B cell (primary cell): ENCODE measurements around the gene CERT1. TPM values are rescaled to one million over a fixed set of nuclear protein-coding genes. Genes with fewer than 3 reads are reported as not detected.

ENCODE experiments used
- ATAC-seq: fragments of 200-7000 bp; cut with Tn5 transposase; one replicate; pipeline ENCODE4 v1.10.0; 2021; ENCODE audit warnings: low read depth, mild to moderate bottlenecking, moderate number of reproducible peaks, moderate library complexity
- CTCF ChIA-PET: fragments of 350-600 bp; sonication (Branson Sonifier 250); formaldehyde crosslinking; loops from one replicate; lab custom pipeline; 2021; ENCODE audit warnings: antibody characterized with exemption, inconsistent platforms; lab: Charles Lee
- POLR2A ChIA-PET: fragments of 350-600 bp; sonication (Branson Sonifier 250); formaldehyde crosslinking; loops from one replicate; lab custom pipeline; 2021; ENCODE audit warnings: antibody characterized with exemption; lab: Charles Lee
- DNase-seq: peaks from one replicate; pipeline ENCODE4 v3.0.0; 2013
- H2AFZ ChIP-seq: 2 replicates; pipeline ENCODE4 v1.6.1; 2012; ENCODE audit warnings: mild to moderate bottlenecking, low read depth, low read length; ENCODE audit not compliant: insufficient read depth, poor library complexity, severe bottlenecking
- H3K27ac ChIP-seq, 2 donors: 1 replicate in 1 of 2; 2 replicates in 1 of 2; pipeline ENCODE4 v1.5.1; 2012 to 2013; ENCODE audit warnings: low read length in 2 of 2, mild to moderate bottlenecking in 2 of 2, moderate library complexity in 1 of 2
- H3K27me3 ChIP-seq, 4 experiments: fragments of 200-600 bp in 1 of 4; sonication (generic) in 1 of 4; replicated peaks in 1 of 4; 1 replicate in 2 of 4; 2 replicates in 2 of 4; pipeline versions ENCODE4 v1.6.1 to v1.7.0; 2013 to 2016; ENCODE audit warnings: low read length in 3 of 4, mild to moderate bottlenecking in 2 of 4, mixed read lengths in 1 of 4, moderate library complexity in 1 of 4; ENCODE audit not compliant: insufficient read depth in 4 of 4, control insufficient read depth in 3 of 4; ENCODE audit errors: control extremely low read depth in 1 of 4
- H3K36me3 ChIP-seq, 2 experiments: replicated peaks in 1 of 2; 1 replicate in 1 of 2; 2 replicates in 1 of 2; pipeline versions ENCODE4 v1.6.1 to v1.7.1; 2013; ENCODE audit warnings: low read length in 1 of 2; ENCODE audit not compliant: insufficient read depth in 2 of 2, control insufficient read depth in 1 of 2; ENCODE audit errors: control extremely low read depth in 1 of 2, extremely low read depth in 1 of 2
- H3K4me1 ChIP-seq, 2 donors: fragments of 200-600 bp in 1 of 2; sonication (generic) in 1 of 2; 1 replicate in 1 of 2; 2 replicates in 1 of 2; pipeline versions ENCODE4 v1.5.1 to v1.6.1; 2013 to 2017; ENCODE audit warnings: low read length in 2 of 2; ENCODE audit not compliant: control insufficient read depth in 2 of 2, insufficient read depth in 2 of 2
- H3K4me2 ChIP-seq: replicated peaks from 2 replicates; pipeline ENCODE3; 2012; ENCODE audit warnings: mild to moderate bottlenecking, low read depth, low read length; ENCODE audit not compliant: poor library complexity, severe bottlenecking
- H3K4me3 ChIP-seq, 5 experiments: fragments of 200-600 bp in 1 of 5; sonication (generic) in 1 of 5; 1 replicate in 3 of 5; 2 replicates in 2 of 5; pipeline versions ENCODE4 v1.5.1 to v1.7.0; 2011 to 2016; ENCODE audit warnings: low read length in 4 of 5, mild to moderate bottlenecking in 4 of 5, low read depth in 2 of 5, control low read depth in 1 of 5, moderate library complexity in 1 of 5; ENCODE audit not compliant: insufficient read depth in 1 of 5; ENCODE audit errors: control extremely low read depth in 1 of 5, extremely low read depth in 1 of 5
- H3K79me2 ChIP-seq: fragments of 200-600 bp; sonication (generic); one replicate; pipeline ENCODE4 v1.6.0; 2016; ENCODE audit warnings: low read length; ENCODE audit not compliant: control insufficient read depth, insufficient read depth
- H3K9ac ChIP-seq: fragments of 200-600 bp; sonication (generic); 2 replicates; pipeline ENCODE4 v1.6.1; 2017; ENCODE audit warnings: mild to moderate bottlenecking, low read length, moderate library complexity
- H3K9me3 ChIP-seq, 3 donors: one replicate each; pipeline versions ENCODE4 v1.6.1 to v1.7.1; 2013; ENCODE audit warnings: low read length in 2 of 3; ENCODE audit not compliant: control insufficient read depth in 2 of 3, insufficient read depth in 1 of 3; ENCODE audit errors: control extremely low read depth in 1 of 3
- H4K20me1 ChIP-seq: 2 replicates; pipeline ENCODE4 v1.6.0; 2012; ENCODE audit warnings: mild to moderate bottlenecking, low read length; ENCODE audit not compliant: insufficient read depth, control insufficient read depth, poor library complexity, severe bottlenecking
- H3K27ac Mint-ChIP-seq: one replicate; pipeline ENCODE4 v1.8.0; 2021; ENCODE audit warnings: mixed read lengths
- H3K27me3 Mint-ChIP-seq: one replicate; pipeline ENCODE4 v1.8.0; 2021; ENCODE audit warnings: mixed read lengths
- H3K4me1 Mint-ChIP-seq: one replicate; pipeline ENCODE4 v1.8.0; 2021; ENCODE audit warnings: mixed read lengths
- H3K4me3 Mint-ChIP-seq: one replicate; pipeline ENCODE4 v1.8.0; 2021; ENCODE audit warnings: mixed read lengths
- H3K9me3 Mint-ChIP-seq: one replicate; pipeline ENCODE4 v1.8.0; 2022; ENCODE audit warnings: mixed read lengths; ENCODE audit not compliant: insufficient read depth
- EZH2 ChIP-seq: IDR thresholded peaks from 2 replicates; pipeline ENCODE4 v1.6.1; 2012; ENCODE audit warnings: borderline replicate concordance, low read depth, mild to moderate bottlenecking, moderate library complexity, low read length; ENCODE audit not compliant: insufficient read depth, poor library complexity, severe bottlenecking
- WGBS: methylation state at CpG from one replicate; pipeline ENCODE4 v1.1.5; 2013; ENCODE audit warnings: missing lambda C conversion rate; ENCODE audit not compliant: insufficient coverage; 5-methylcytosine and 5-hydroxymethylcytosine counted together
- intact Hi-C: fragments of 100-400 bp; cut with micrococcal nuclease; formaldehyde crosslinking; loops from one replicate; pipeline ENCODE4 v1.10.0; 2022
- polyA plus RNA-seq: library from polyadenylated mRNA; depleted of rRNA; stranded (reverse); fragments of >200 nt; gene quantifications from 2 replicates; pipeline ENCODE4 v1.2.3, GENCODE V29; 2012
- total RNA-seq, 2 donors: library from RNA; stranded (reverse); fragments of 120-200 nt in 1 of 2; gene quantifications; 1 replicate in 1 of 2; 2 replicates in 1 of 2; pipeline versions ENCODE4 v1.2.3 to v1.2.4, GENCODE V29; 2013 to 2022
- TF ChIP-seq, protein P1 (sequence below): fragments of 200-600 bp; IDR thresholded peaks from one replicate; pipeline ENCODE4 v1.8.0; 2022; ENCODE audit warnings: antibody characterized with exemption, mild to moderate bottlenecking

The CERT1 gene
- total and polyA plus RNA-seq, 2 donors (not counting 1 experiment from before 2014, with no cell fraction given): 13.7 to 60.5 TPM

DNA sequence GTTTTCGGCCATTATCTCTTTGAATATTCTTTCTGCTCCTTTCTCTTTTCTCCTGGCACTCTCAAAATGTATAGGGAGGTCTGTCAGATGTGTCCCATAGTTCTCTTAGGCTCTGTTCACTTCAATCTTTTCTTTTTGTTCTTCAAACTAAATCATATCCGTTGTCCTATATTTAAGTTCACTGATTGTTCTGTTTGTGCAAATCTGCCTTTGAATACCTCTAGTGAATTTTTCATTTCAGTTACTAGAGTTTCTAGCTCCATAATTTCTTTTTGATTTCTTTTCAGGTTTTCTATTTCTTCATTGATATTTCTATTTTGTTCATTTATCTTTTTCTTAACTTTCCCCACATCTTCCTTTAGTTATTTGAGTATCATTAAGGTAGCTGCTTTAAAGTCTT lies 65.4 kb downstream of the CERT1 start:
- CTCF ChIA-PET: no interaction called here
- ATAC-seq: no peak

DNA sequence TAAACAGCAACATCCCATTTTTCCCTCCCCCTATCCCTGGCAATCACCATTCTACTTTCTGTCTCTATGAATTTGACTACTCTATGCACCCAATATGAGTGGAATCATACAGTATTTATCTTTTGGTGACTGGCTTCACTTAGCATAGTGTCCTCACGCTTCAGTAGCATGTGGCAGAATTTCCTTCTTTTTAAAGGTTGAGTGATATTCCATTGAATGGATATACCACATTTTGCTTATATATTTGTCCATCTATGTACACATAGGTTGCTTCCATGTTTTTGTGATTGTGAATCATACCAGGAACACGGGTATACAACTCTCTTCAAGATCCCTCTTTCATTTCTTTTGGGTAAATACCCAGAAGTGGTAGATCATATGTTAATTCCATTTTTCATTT lies 69.9 kb downstream of the CERT1 start:
- Histone ChIP-seq H3K4me1 (no peaks in the 10 kb centered on the region), H3K36me3 (peaks cover 0 to 1% of the 10 kb centered on the region in 2 experiments), H4K20me1 (no peaks in the 10 kb centered on the region), H3K79me2 (peaks cover 7% of the 10 kb centered on the region), H3K27ac (no peak overlapping the region), H3K4me3 (no peak overlapping the region), H3K9ac (no peak overlapping the region), H3K4me2 (no peak overlapping the region), H3K27me3 (no peaks in the 10 kb centered on the region), H2AFZ (no peak overlapping the region), H3K9me3 (peaks cover 4 to 16% (median 11%) of the 10 kb centered on the region in 3 donors)
- no peak overlapping the region for H3K4me3 Mint-ChIP-seq
- no peak overlapping the region for H3K27ac Mint-ChIP-seq
- H3K27me3 Mint-ChIP-seq: no peaks in the 10 kb centered on the region
- DNase-seq: no peak
- intact Hi-C loops: loop anchor here (10.0 kb wide), 1 partner anchor 133 kb away; no protein-coding TSS in a partner anchor
- ChIA-PET CTCF (no interaction called here), POLR2A (no interaction called here)
- H3K4me1 Mint-ChIP-seq: peaks cover 7% of the 10 kb centered on the region
- peaks cover 12% of the 10 kb centered on the region for H3K9me3 Mint-ChIP-seq
- no peak for ATAC-seq
- TF ChIP-seq, protein P1, sequence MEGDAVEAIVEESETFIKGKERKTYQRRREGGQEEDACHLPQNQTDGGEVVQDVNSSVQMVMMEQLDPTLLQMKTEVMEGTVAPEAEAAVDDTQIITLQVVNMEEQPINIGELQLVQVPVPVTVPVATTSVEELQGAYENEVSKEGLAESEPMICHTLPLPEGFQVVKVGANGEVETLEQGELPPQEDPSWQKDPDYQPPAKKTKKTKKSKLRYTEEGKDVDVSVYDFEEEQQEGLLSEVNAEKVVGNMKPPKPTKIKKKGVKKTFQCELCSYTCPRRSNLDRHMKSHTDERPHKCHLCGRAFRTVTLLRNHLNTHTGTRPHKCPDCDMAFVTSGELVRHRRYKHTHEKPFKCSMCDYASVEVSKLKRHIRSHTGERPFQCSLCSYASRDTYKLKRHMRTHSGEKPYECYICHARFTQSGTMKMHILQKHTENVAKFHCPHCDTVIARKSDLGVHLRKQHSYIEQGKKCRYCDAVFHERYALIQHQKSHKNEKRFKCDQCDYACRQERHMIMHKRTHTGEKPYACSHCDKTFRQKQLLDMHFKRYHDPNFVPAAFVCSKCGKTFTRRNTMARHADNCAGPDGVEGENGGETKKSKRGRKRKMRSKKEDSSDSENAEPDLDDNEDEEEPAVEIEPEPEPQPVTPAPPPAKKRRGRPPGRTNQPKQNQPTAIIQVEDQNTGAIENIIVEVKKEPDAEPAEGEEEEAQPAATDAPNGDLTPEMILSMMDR: no peak
- TF ChIP-seq EZH2: no peak
- WGBS: no CpG with 5 or more reads among the region's 2 CpGs

More for the DNA sequence above, 65.4 kb downstream of the CERT1 start:
- Histone ChIP-seq H3K27me3 (no peaks in the 10 kb centered on the region), H2AFZ (no peak overlapping the region), H3K9me3 (peaks cover 8 to 22% (median 20%) of the 10 kb centered on the region in 3 donors), H3K9ac (no peak overlapping the region), H3K4me2 (no peak overlapping the region), H3K27ac (no peak overlapping the region), H3K4me3 (no peak overlapping the region), H3K36me3 (peaks cover 6 to 16% of the 10 kb centered on the region in 2 experiments), H4K20me1 (peaks cover 7% of the 10 kb centered on the region), H3K79me2 (peaks cover 19% of the 10 kb centered on the region), H3K4me1 (no peaks in the 10 kb centered on the region)
- no peak overlapping the region for H3K27ac Mint-ChIP-seq
- H3K4me1 Mint-ChIP-seq: no peaks in the 10 kb centered on the region
- POLR2A ChIA-PET: no interaction called here
- H3K27me3 Mint-ChIP-seq: no peaks in the 10 kb centered on the region
- peaks cover 12% of the 10 kb centered on the region for H3K9me3 Mint-ChIP-seq
- intact Hi-C loops: loop anchor here (10.0 kb wide), 1 partner anchor 129 kb away; no protein-coding TSS in a partner anchor
- TF ChIP-seq, protein P1: no peak
- no peak for TF ChIP-seq EZH2
- WGBS: no CpG with 5 or more reads among the region's 2 CpGs
- H3K4me3 Mint-ChIP-seq: no peak overlapping the region
- no peak for DNase-seq
